HepG2 (cell line): Measurements from ENCODE around the gene HORMAD2. TPM values are rescaled to one million over a fixed set of nuclear protein-coding genes. Genes with fewer than 3 reads are reported as not detected.

Source experiments
- ATAC-seq: fragments of 200-7000 bp; cut with Tn5 transposase; 3 replicates; pipeline ENCODE4 v1.9.1; 2020; ENCODE audit warnings: mild to moderate bottlenecking, moderate library complexity
- BruUV-seq: library from RNA; stranded (reverse); fragments of 400-500 nt; replicated peaks from 2 replicates; lab custom pipeline; 2021; lab: Mats Ljungman, UMichigan
- CTCF ChIA-PET: fragments of 300-600 bp; formaldehyde crosslinking; extraction: SDS; loops from one replicate; lab custom pipeline; 2021; ENCODE audit warnings: low total read pairs, inconsistent platforms, low intra/inter-chr PET ratio; lab: Yijun Ruan, JAX
- POLR2A ChIA-PET: fragments of 350-600 bp; sonication (Branson Sonifier 250); formaldehyde crosslinking; loops from one replicate; lab custom pipeline; 2020; ENCODE audit warnings: antibody characterized with exemption, inconsistent platforms; lab: Yijun Ruan, JAX
- DNase-seq: peaks from one replicate; pipeline ENCODE4 v3.0.0-alpha.2; 2015; ENCODE audit warnings: low spot score
- FAIRE-seq: peaks from 3 replicates; lab custom pipeline; 2011; peaks lifted over from hg19 to GRCh38; lab: Jason Lieb, UNC
- H2AFZ ChIP-seq: one replicate; pipeline ENCODE4 v1.6.1; 2011; ENCODE audit warnings: low read length, inconsistent platforms
- H3K27ac ChIP-seq: fragments of 300-600 bp; 3 replicates; pipeline ENCODE4 v1.8.0; 2011; ENCODE audit warnings: mixed run types, mild to moderate bottlenecking, mixed read lengths, low read length, inconsistent platforms; ENCODE audit not compliant: insufficient read depth; ENCODE audit errors: extremely low read length
- H3K27me3 ChIP-seq, 2 experiments: fragments of 200-600 bp in 1 of 2; 2 replicates in 1 of 2; 3 replicates in 1 of 2; pipeline versions ENCODE4 v1.6.0 to v1.8.0; 2011; ENCODE audit warnings: low read length in 2 of 2, mild to moderate bottlenecking in 2 of 2, moderate library complexity in 2 of 2, inconsistent platforms in 1 of 2; ENCODE audit not compliant: insufficient read depth in 2 of 2, control insufficient read depth in 1 of 2
- H3K36me3 ChIP-seq, 2 experiments: fragments of 200-600 bp in 1 of 2; replicated peaks in 1 of 2; 2 replicates in 1 of 2; 3 replicates in 1 of 2; pipeline versions ENCODE4 v1.5.1 to v1.8.0; 2011; ENCODE audit warnings: low read length in 2 of 2, inconsistent platforms in 1 of 2; ENCODE audit not compliant: insufficient read depth in 2 of 2, control insufficient read depth in 1 of 2
- H3K4me1 ChIP-seq: 2 replicates; pipeline ENCODE4 v1.5.1; 2012; ENCODE audit warnings: low read length, inconsistent platforms; ENCODE audit not compliant: insufficient read depth
- H3K4me2 ChIP-seq: 2 replicates; pipeline ENCODE4 v1.6.0; 2011; ENCODE audit warnings: low read depth, low read length, inconsistent platforms
- H3K4me3 ChIP-seq, 3 experiments: fragments of 200-600 bp in 1 of 3; sonication (generic), shearing (Covaris generic) in 1 of 3; replicated peaks in 1 of 3; 2 replicates each; pipeline ENCODE4 v1.5.1; 2011 to 2016; ENCODE audit warnings: low read length in 3 of 3, inconsistent platforms in 2 of 3, low read depth in 2 of 3, mild to moderate bottlenecking in 2 of 3, control low read depth in 1 of 3, mixed read lengths in 1 of 3; ENCODE audit not compliant: insufficient read depth in 1 of 3
- H3K79me2 ChIP-seq: one replicate; pipeline ENCODE4 v1.6.1; 2011; ENCODE audit warnings: low read length, inconsistent platforms; ENCODE audit not compliant: insufficient read depth
- H3K9ac ChIP-seq: 2 replicates; pipeline ENCODE4 v1.6.0; 2011; ENCODE audit warnings: mild to moderate bottlenecking, low read depth, low read length, inconsistent platforms; ENCODE audit not compliant: insufficient read depth
- H3K9me3 ChIP-seq: 2 replicates; pipeline ENCODE4 v1.5.1; 2012; ENCODE audit warnings: mild to moderate bottlenecking, low read length
- H4K20me1 ChIP-seq: 2 replicates; pipeline ENCODE4 v1.6.0; 2011; ENCODE audit warnings: inconsistent platforms, mild to moderate bottlenecking, low read length, moderate library complexity; ENCODE audit not compliant: insufficient read depth
- ATF2 ChIP-seq: sonication (generic); formaldehyde crosslinking; IDR thresholded peaks from 2 replicates; pipeline ENCODE4 v1.4.0; 2020; ENCODE audit warnings: missing genetic modification reagents
- FLYWCH1 ChIP-seq: sonication (generic); formaldehyde crosslinking; IDR thresholded peaks from 2 replicates; pipeline ENCODE4 v1.8.1; 2023; ENCODE audit warnings: mild to moderate bottlenecking, missing genetic modification reagents
- FOSL2 ChIP-seq: sonication (generic); formaldehyde crosslinking; IDR thresholded peaks from 2 replicates; pipeline ENCODE4 v1.4.0; 2020; ENCODE audit warnings: missing genetic modification reagents
- ISX ChIP-seq: sonication (generic); formaldehyde crosslinking; conservative IDR thresholded peaks from 2 replicates; pipeline ENCODE4 v1.5.0; 2020; ENCODE audit warnings: missing genetic modification reagents
- KDM1A ChIP-seq: IDR thresholded peaks from 2 replicates; pipeline ENCODE4 v1.6.1; 2016; ENCODE audit warnings: missing compliant biosample characterization
- KDM2A ChIP-seq: sonication (generic); formaldehyde crosslinking; IDR thresholded peaks from 2 replicates; pipeline ENCODE4 v1.4.0; 2020; ENCODE audit warnings: low read depth, missing genetic modification reagents, borderline replicate concordance
- MED13 ChIP-seq: sonication (generic); formaldehyde crosslinking; IDR thresholded peaks from 2 replicates; pipeline ENCODE4 v1.5.0; 2020; ENCODE audit warnings: missing genetic modification reagents
- NCOA2 ChIP-seq: sonication (generic); formaldehyde crosslinking; IDR thresholded peaks from 2 replicates; pipeline ENCODE4 v1.8.0; 2022; ENCODE audit warnings: inconsistent platforms
- PATZ1 ChIP-seq: sonication (generic); formaldehyde crosslinking; IDR thresholded peaks from 2 replicates; pipeline ENCODE4 v1.4.0; 2020; ENCODE audit warnings: missing genetic modification reagents
- RCOR2 ChIP-seq: IDR thresholded peaks from 2 replicates; pipeline ENCODE4 v1.6.1; 2016; ENCODE audit warnings: missing biosample characterization, missing genetic modification reagents
- RFX3 ChIP-seq: IDR thresholded peaks from 2 replicates; pipeline ENCODE4 v1.6.1; 2016; ENCODE audit warnings: missing biosample characterization, missing genetic modification reagents
- SP2 ChIP-seq: sonication (generic); formaldehyde crosslinking; IDR thresholded peaks from 2 replicates; pipeline ENCODE4 v1.5.1; 2020; ENCODE audit warnings: mild to moderate bottlenecking, missing genetic modification reagents
- TEAD3 ChIP-seq: optimal IDR thresholded peaks from 2 replicates; pipeline ENCODE3; 2016; ENCODE audit warnings: borderline replicate concordance
- THAP11 ChIP-seq: IDR thresholded peaks from 2 replicates; pipeline ENCODE4 v1.6.1; 2016; ENCODE audit warnings: missing biosample characterization, missing genetic modification reagents
- TOE1 ChIP-seq: sonication (generic); formaldehyde crosslinking; IDR thresholded peaks from 2 replicates; pipeline ENCODE4 v1.4.0; 2020; ENCODE audit warnings: mild to moderate bottlenecking, missing genetic modification reagents
- ZNF142 ChIP-seq: sonication (generic); formaldehyde crosslinking; IDR thresholded peaks from 2 replicates; pipeline ENCODE4 v1.4.0; 2020; ENCODE audit warnings: missing genetic modification reagents
- ZNF331 ChIP-seq: sonication (generic); formaldehyde crosslinking; IDR thresholded peaks from 2 replicates; pipeline ENCODE4 v1.4.0; 2020; ENCODE audit warnings: missing genetic modification reagents
- ZNF34 ChIP-seq: sonication (generic); formaldehyde crosslinking; IDR thresholded peaks from 2 replicates; pipeline ENCODE4 v1.4.0; 2020; ENCODE audit warnings: mild to moderate bottlenecking, missing genetic modification reagents, borderline replicate concordance
- WGBS: methylation state at CpG from one replicate; pipeline ENCODE4 v1.1.6; 2017; ENCODE audit warnings: low lambda C conversion rate; 5-methylcytosine and 5-hydroxymethylcytosine counted together
- in situ Hi-C: cut with HindIII; loops from 2 replicates; pipeline ENCODE4 v1.10.0; 2017; ENCODE audit warnings: low pct_unique_long_range_greater_than_20kb; ENCODE audit not compliant: extremely low pct_ligation_motif_present
- intact Hi-C: fragments of 100-400 bp; cut with micrococcal nuclease; formaldehyde crosslinking; loops from one replicate; pipeline ENCODE4 v1.10.0; 2022; ENCODE audit not compliant: unreplicated experiment
- polyA plus RNA-seq, 8 experiments: library from polyadenylated mRNA; depleted of rRNA in 3 of 8; stranded (reverse) in 7 of 8; unstranded in 1 of 8; fragments of >200 nt; fragmentation: Illumina TruSeq in 4 of 8; extraction: Trizol in 4 of 8; gene quantifications; 2 replicates each; pipeline versions ENCODE4 v1.2.1 to v1.2.3, GENCODE V29; 2011 to 2016; ENCODE audit warnings: low read depth in 4 of 8, missing spikeins in 1 of 8, mixed read lengths in 1 of 8; ENCODE audit not compliant: insufficient read depth in 1 of 8
- total RNA-seq, 5 experiments: library from RNA; depleted of rRNA; stranded (reverse); fragments of >200 nt; fragmentation: Illumina TruSeq; extraction: Trizol; gene quantifications; 2 replicates each; pipeline ENCODE4 v1.2.3, GENCODE V29; 2016; ENCODE audit warnings: low read depth in 1 of 5

HORMAD2 gene
- total and polyA plus RNA-seq, 2 of the 13 experiments (the other 11 are each of a cell fraction or from before 2014, with no cell fraction given): not detected

GRCh38 chr22:30206944-30207343, 126.7 kb downstream of the HORMAD2 start:
- no peak overlapping the region for H3K9ac ChIP-seq
- no peaks in the 10 kb centered on the region for H3K9me3 ChIP-seq
- intact Hi-C loops: loop anchor here (1.0 kb wide), 1 partner anchor 42 kb away; no protein-coding TSS in a partner anchor
- no peak overlapping the region for H3K27ac ChIP-seq
- WGBS: 2% methylated on average over 15 of the region's 16 CpGs
- in situ Hi-C loops: no loop called here
- H3K4me1 ChIP-seq: peaks cover 69% of the 10 kb centered on the region
- no peaks in the 10 kb centered on the region for H3K27me3 ChIP-seq
- no peak overlapping the region for H2AFZ ChIP-seq
- H3K4me2 ChIP-seq: 0 out of 2 replicates have a peak overlapping the region, but pooled peaks have one; percentile 8
- ChIA-PET POLR2A (interaction anchor here (1.0 kb wide), 2 partner anchors 10 to 39 kb away, joined by 3 read pairs; partner anchors contain the start of gene LIF), CTCF (no interaction called here)
- no peaks in the 10 kb centered on the region for H3K36me3 ChIP-seq
- no peaks in the 10 kb centered on the region for H3K79me2 ChIP-seq
- FAIRE-seq: peak; percentile 68
- ATAC-seq: peak; percentile 77
- no peaks in the 10 kb centered on the region for H4K20me1 ChIP-seq
- no TSS peak for BruUV-seq
- peak; percentile 85 for DNase-seq
- H3K4me3 ChIP-seq: no peak overlapping the region
- TF ChIP-seq RFX3: no peak
- TF ChIP-seq FOSL2 (CRISPR knock-in tag): peak; percentile 97
- TF ChIP-seq ZNF34: no peak
- TF ChIP-seq SP2: no peak
- TF ChIP-seq TOE1 (CRISPR knock-in tag): no peak
- peak; percentile 66; the same call in 1 of the 2 replicates for TF ChIP-seq KDM1A (CRISPR knock-in tag)
- TF ChIP-seq KDM2A (CRISPR knock-in tag): peak; percentile 88
- TF ChIP-seq RCOR2 (CRISPR knock-in tag): peak; percentile 73
- peak; percentile 43; the same call in 1 of the 2 replicates for TF ChIP-seq ZNF331 (CRISPR knock-in tag)
- TF ChIP-seq ATF2 (CRISPR knock-in tag): 0 out of 2 replicates have a peak, but pooled peaks have one; percentile 39
- TF ChIP-seq TEAD3 (CRISPR knock-in tag): peak; percentile 99
- peak; percentile 87 for TF ChIP-seq ZNF142
- peak; percentile 50; the same call in 1 of the 2 replicates for TF ChIP-seq THAP11 (CRISPR knock-in tag)
- peak; percentile 57 for TF ChIP-seq PATZ1 (CRISPR knock-in tag)
- TF ChIP-seq NCOA2 (CRISPR knock-in tag): peak; percentile 76
- no peak for TF ChIP-seq FLYWCH1 (CRISPR knock-in tag)
- peak; percentile 70; the same call in 1 of the 2 replicates for TF ChIP-seq MED13
- no peak for TF ChIP-seq ISX (CRISPR knock-in tag)
